Parathyroid adenoma (tissue), 2 donors: ENCODE measurements around the gene TAS2R20.

Experiments
- H2AFZ ChIP-seq: fragments of 300-600 bp; sonication (generic); one replicate; pipeline ENCODE4 v1.7.0; 2017; ENCODE audit warnings: antibody characterized with exemption, mild to moderate bottlenecking
- H3K27ac ChIP-seq: fragments of 300-600 bp; sonication (generic); one replicate; pipeline ENCODE4 v1.7.0; 2017
- H3K27me3 ChIP-seq: fragments of 300-600 bp; sonication (generic); one replicate; pipeline ENCODE4 v1.7.0; 2017; ENCODE audit warnings: low read length; ENCODE audit not compliant: control insufficient read depth, insufficient read depth
- H3K36me3 ChIP-seq: fragments of 300-600 bp; sonication (generic); one replicate; pipeline ENCODE4 v1.7.0; 2017; ENCODE audit warnings: low read length; ENCODE audit not compliant: control insufficient read depth, insufficient read depth
- H3K4me1 ChIP-seq: fragments of 300-600 bp; sonication (generic); one replicate; pipeline ENCODE4 v1.7.0; 2017; ENCODE audit warnings: control low read depth
- H3K4me2 ChIP-seq: fragments of 300-600 bp; sonication (generic); one replicate; pipeline ENCODE4 v1.7.0; 2017; ENCODE audit warnings: low read length
- H3K4me3 ChIP-seq: fragments of 300-600 bp; sonication (generic); one replicate; pipeline ENCODE4 v1.7.0; 2017; ENCODE audit warnings: low read depth, low read length
- H3K79me2 ChIP-seq: fragments of 300-600 bp; sonication (generic); one replicate; pipeline ENCODE4 v1.7.0; 2017; ENCODE audit warnings: control low read depth
- H3K9ac ChIP-seq: fragments of 300-600 bp; sonication (generic); one replicate; pipeline ENCODE4 v1.7.0; 2017; ENCODE audit warnings: mild to moderate bottlenecking
- H3K9me3 ChIP-seq: fragments of 300-600 bp; sonication (generic); one replicate; pipeline ENCODE4 v1.7.0; 2017; ENCODE audit warnings: low read length; ENCODE audit not compliant: control insufficient read depth
- TF ChIP-seq, protein P1 (sequence below): fragments of 300-600 bp; sonication (generic); IDR thresholded peaks from one replicate; pipeline ENCODE4 v1.7.0; 2017; ENCODE audit warnings: antibody characterized with exemption, mild to moderate bottlenecking
- donor health status: primary hyperparathyroidism.

The TAS2R20 gene

DNA sequence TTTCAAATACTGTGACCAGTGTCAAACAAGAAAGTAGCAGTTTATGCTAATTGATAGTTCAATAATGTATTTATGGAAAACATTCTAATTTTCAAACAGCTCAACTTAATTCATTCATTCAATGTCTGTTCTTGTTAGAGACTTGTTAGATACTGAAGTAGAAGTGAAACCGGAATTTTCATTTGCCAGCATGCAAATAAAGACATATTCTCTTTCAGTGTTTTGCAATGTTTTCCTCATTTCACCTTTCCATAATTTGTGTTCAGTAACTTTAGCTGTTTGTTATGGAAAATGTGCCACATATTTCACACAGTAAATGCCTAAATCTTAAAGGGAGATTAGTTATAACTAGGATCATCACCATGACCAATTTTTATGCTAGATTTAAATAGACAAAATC lies 32.6 kb downstream of the TAS2R20 start:
- TF ChIP-seq, protein P1, sequence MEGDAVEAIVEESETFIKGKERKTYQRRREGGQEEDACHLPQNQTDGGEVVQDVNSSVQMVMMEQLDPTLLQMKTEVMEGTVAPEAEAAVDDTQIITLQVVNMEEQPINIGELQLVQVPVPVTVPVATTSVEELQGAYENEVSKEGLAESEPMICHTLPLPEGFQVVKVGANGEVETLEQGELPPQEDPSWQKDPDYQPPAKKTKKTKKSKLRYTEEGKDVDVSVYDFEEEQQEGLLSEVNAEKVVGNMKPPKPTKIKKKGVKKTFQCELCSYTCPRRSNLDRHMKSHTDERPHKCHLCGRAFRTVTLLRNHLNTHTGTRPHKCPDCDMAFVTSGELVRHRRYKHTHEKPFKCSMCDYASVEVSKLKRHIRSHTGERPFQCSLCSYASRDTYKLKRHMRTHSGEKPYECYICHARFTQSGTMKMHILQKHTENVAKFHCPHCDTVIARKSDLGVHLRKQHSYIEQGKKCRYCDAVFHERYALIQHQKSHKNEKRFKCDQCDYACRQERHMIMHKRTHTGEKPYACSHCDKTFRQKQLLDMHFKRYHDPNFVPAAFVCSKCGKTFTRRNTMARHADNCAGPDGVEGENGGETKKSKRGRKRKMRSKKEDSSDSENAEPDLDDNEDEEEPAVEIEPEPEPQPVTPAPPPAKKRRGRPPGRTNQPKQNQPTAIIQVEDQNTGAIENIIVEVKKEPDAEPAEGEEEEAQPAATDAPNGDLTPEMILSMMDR: no peak
- H3K9me3 ChIP-seq: no peaks in the 10 kb centered on the region
- no peak overlapping the region for H2AFZ ChIP-seq
- H3K4me2 ChIP-seq: no peak overlapping the region
- no peaks in the 10 kb centered on the region for H3K36me3 ChIP-seq
- H3K27me3 ChIP-seq: no peaks in the 10 kb centered on the region
- no peak overlapping the region for H3K9ac ChIP-seq
- H3K4me3 ChIP-seq: no peak overlapping the region
- no peaks in the 10 kb centered on the region for H3K4me1 ChIP-seq
- peaks cover 2% of the 10 kb centered on the region for H3K79me2 ChIP-seq
- H3K27ac ChIP-seq: no peak overlapping the region

DNA sequence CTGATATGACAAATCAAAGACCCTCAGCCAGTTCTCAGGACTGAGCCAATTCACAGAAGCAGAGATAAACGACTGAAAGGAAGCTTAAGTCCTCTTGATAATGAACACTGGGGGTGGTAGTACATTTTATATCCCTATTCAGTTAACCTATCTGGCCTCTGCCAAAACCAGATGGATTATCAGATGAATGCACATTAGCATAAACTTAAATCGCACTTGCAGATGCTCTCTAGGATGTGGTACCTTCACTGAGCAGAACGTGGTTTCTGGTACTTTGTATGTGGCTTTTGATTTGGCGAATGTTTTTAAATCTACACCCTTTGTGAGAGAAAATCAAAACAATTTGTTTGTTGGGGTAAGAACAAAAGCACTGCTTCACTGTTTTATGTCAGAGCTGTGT lies 37.9 kb downstream of the TAS2R20 start:
- Histone ChIP-seq H3K4me3 (no peak overlapping the region), H3K36me3 (no peaks in the 10 kb centered on the region)

DNA sequence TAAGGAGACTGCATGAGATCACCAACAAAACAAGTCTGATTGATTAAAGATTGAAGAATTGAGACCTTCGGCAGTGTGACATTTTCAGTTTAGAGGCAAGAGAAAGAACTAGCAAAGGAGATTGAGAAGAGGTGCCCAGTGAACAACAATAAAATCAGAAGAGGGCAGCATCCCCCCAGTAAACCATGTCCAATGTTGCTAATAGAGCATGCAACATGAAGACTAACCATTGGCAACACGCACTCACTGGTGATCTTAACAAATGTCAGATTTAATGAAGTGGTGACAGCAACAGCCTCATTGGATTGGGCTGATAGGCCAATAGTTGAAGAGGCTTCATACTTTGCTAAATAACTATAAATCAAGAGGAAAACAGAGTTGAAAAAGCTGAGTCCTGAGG lies 38.3 kb downstream of the TAS2R20 start:
- H3K4me1 ChIP-seq: no peaks in the 10 kb centered on the region
- no peak overlapping the region for H3K27ac ChIP-seq
- peaks cover 10% of the 10 kb centered on the region for H3K79me2 ChIP-seq
- no peak overlapping the region for H3K4me3 ChIP-seq
- no peak overlapping the region for H3K9ac ChIP-seq
- no peak overlapping the region for H3K4me2 ChIP-seq
- no peaks in the 10 kb centered on the region for H3K9me3 ChIP-seq
- H3K27me3 ChIP-seq: no peaks in the 10 kb centered on the region
- no peaks in the 10 kb centered on the region for H3K36me3 ChIP-seq
- TF ChIP-seq, protein P1: no peak
- no peak overlapping the region for H2AFZ ChIP-seq

More for the DNA sequence above, 37.9 kb downstream of the TAS2R20 start:
- no peak overlapping the region for H3K27ac ChIP-seq
- H3K9me3 ChIP-seq: no peaks in the 10 kb centered on the region
- no peak overlapping the region for H3K4me2 ChIP-seq
- H3K79me2 ChIP-seq: peaks cover 10% of the 10 kb centered on the region
- no peaks in the 10 kb centered on the region for H3K4me1 ChIP-seq
- no peaks in the 10 kb centered on the region for H3K27me3 ChIP-seq
- H2AFZ ChIP-seq: no peak overlapping the region
- no peak overlapping the region for H3K9ac ChIP-seq
- TF ChIP-seq, protein P1: no peak

DNA sequence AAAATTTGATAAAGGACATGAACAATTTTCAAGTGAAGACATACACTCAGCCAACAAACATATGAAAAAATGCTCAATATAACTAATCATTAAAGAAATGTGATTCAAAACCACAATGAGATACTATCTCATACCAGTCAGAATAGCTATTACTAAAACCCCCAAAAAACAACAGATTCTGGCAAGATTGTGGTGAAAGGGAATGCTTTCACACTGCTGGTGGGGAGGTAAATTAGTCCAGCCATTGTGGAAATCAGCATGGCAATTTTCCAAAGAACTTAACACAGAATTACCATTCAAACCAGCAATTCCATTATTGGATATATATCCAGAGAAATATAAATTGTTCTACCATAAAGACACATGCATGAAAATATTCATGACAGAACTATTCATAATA lies 40.4 kb downstream of the TAS2R20 start:
- Histone ChIP-seq H3K9me3 (no peaks in the 10 kb centered on the region), H3K4me3 (no peak overlapping the region), H3K36me3 (no peaks in the 10 kb centered on the region), H3K4me1 (no peaks in the 10 kb centered on the region), H3K27me3 (no peaks in the 10 kb centered on the region), H3K9ac (no peak overlapping the region), H3K27ac (no peak overlapping the region), H3K79me2 (peaks cover 14% of the 10 kb centered on the region), H2AFZ (no peak overlapping the region), H3K4me2 (no peak overlapping the region)
- TF ChIP-seq, protein P1: no peak

DNA sequence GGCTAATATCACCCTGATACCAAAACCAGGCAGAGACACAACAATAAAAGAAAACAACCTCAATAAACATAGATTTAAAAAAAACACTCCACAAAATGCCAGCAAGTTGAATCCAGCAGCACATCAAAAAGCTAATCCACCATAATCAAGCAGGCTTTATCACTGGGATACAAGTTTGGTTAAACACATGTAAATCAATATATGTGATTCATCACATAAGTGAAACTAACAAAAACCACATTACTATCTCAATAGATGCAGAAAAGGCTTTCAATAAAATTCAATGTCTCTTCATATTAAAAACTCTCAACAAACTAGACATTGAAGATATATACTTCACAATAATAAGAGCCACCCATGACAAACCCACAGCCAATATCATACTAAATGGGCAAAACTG lies 42.0 kb downstream of the TAS2R20 start:
- no peaks in the 10 kb centered on the region for H3K27me3 ChIP-seq
- H3K27ac ChIP-seq: no peak overlapping the region
- no peaks in the 10 kb centered on the region for H3K4me1 ChIP-seq
- H3K36me3 ChIP-seq: no peaks in the 10 kb centered on the region
- no peak overlapping the region for H3K4me2 ChIP-seq
- H3K9ac ChIP-seq: no peak overlapping the region
- no peak overlapping the region for H3K4me3 ChIP-seq
- H2AFZ ChIP-seq: no peak overlapping the region
- no peaks in the 10 kb centered on the region for H3K9me3 ChIP-seq
- H3K79me2 ChIP-seq: peaks cover 14% of the 10 kb centered on the region
- TF ChIP-seq, protein P1: no peak
